ENCODE data around the gene MAGEF1. TPM values are rescaled to one million over a fixed set of nuclear protein-coding genes. Genes with fewer than 3 reads are reported as not detected.

The MAGEF1 gene
- total and polyA plus RNA-seq, 2 experiments from 2014 or later: 66.5 to 88.7 TPM

- TF ChIP-seq ZNF462 (CRISPR knock-in tag; IDR thresholded peaks at IDR 0.05) (no peak), EZH2 (IDR thresholded peaks at IDR 0.05; ENCODE audit: low read depth, unreplicated experiment) (no peak), CTCF (conservative IDR thresholded peaks at IDR 0.05; ENCODE audit: low read depth in 2 of 2) (no peak), POLR2AphosphoS5 (IDR thresholded peaks at IDR 0.05; ENCODE audit: low read depth) (no peak), STAT1 (IDR thresholded peaks at IDR 0.05; ENCODE audit: unreplicated experiment) (no peak)
Observed at GRCh38 chr3:184739594-184740505, 28.0 kb upstream of the MAGEF1 start (continued).

DNA sequence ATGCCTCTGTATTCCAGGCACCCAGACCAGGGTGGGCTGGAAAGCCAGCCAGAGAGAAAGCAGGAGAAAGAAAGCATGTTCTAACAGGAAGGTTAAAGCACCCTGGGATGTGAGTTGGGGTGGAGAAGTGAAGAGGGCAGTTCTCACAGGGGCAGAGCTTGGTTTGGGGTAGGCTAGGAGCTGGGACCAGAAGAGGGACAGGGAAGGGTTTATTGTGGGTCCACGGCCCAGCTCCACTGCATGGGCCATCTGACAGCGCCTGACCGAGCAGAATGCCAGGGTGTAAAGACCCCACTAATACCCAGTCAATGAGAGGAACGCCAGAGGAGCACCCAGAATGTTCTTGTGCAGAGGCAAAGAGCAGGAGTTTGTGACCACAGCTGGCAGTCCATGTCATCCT is 27.1 kb upstream of the MAGEF1 start:
- Mint-ChIP-seq H3K27ac (no peak overlapping the region), H3K4me3 (no peak overlapping the region), H3K36me3 (ENCODE audit: low read depth) (no peaks in the 10 kb centered on the region), H3K4me1 (peaks cover 18% of the 10 kb centered on the region; the same call in 2 of the 3 replicates), H3K9me3 (no peaks in the 10 kb centered on the region), H3K27me3 (ENCODE audit: insufficient read depth, low read depth, poor library complexity) (peaks cover 3% of the 10 kb centered on the region)
- H3K4me2 ChIP-seq: no peak overlapping the region
- TF ChIP-seq NANOG (IDR thresholded peaks at IDR 0.05; ENCODE audit: borderline replicate concordance) (no peak), STAT1 (IDR thresholded peaks at IDR 0.05; ENCODE audit: unreplicated experiment) (no peak)
- H3F3A ChIP-seq (replicated peaks; ENCODE audit: low read depth): no peaks in the 10 kb centered on the region
- no peaks in the 10 kb centered on the region for H3K4me1 ChIP-seq (ENCODE audit: insufficient read depth)
- DNase-seq (ENCODE audit: low spot score) (no peak), ATAC-seq (no peak)
- H3K4me3 ChIP-seq: no peak overlapping the region
- no peaks in the 10 kb centered on the region for H4K20me1 ChIP-seq (replicated peaks; ENCODE audit: insufficient read depth)
- H3K27me3 ChIP-seq (ENCODE audit: insufficient read depth): no peaks in the 10 kb centered on the region
- no peak overlapping the region for H3K27ac ChIP-seq (ENCODE audit: low read depth)
- H3K9me2 ChIP-seq (ENCODE audit: insufficient read depth): no peaks in the 10 kb centered on the region
- H3K79me2 ChIP-seq (replicated peaks; ENCODE audit: insufficient read depth): no peaks in the 10 kb centered on the region
- no peak overlapping the region for H2AFZ ChIP-seq
- no peaks in the 10 kb centered on the region for H3K36me3 ChIP-seq (ENCODE audit: insufficient read depth)
